ENCODE results near the gene SPATA31C1.

GRCh38 chr9:87889882-87890252 lies 27.9 kb upstream of the SPATA31C1 start:
- TF ChIP-seq RCOR1 (IDR thresholded peaks at IDR 0.05; ENCODE audit: low read depth, low read length), result no peak
- TF ChIP-seq, protein P1, sequence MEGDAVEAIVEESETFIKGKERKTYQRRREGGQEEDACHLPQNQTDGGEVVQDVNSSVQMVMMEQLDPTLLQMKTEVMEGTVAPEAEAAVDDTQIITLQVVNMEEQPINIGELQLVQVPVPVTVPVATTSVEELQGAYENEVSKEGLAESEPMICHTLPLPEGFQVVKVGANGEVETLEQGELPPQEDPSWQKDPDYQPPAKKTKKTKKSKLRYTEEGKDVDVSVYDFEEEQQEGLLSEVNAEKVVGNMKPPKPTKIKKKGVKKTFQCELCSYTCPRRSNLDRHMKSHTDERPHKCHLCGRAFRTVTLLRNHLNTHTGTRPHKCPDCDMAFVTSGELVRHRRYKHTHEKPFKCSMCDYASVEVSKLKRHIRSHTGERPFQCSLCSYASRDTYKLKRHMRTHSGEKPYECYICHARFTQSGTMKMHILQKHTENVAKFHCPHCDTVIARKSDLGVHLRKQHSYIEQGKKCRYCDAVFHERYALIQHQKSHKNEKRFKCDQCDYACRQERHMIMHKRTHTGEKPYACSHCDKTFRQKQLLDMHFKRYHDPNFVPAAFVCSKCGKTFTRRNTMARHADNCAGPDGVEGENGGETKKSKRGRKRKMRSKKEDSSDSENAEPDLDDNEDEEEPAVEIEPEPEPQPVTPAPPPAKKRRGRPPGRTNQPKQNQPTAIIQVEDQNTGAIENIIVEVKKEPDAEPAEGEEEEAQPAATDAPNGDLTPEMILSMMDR (IDR thresholded peaks at IDR 0.05), result no peak
- TF ChIP-seq, protein P2, sequence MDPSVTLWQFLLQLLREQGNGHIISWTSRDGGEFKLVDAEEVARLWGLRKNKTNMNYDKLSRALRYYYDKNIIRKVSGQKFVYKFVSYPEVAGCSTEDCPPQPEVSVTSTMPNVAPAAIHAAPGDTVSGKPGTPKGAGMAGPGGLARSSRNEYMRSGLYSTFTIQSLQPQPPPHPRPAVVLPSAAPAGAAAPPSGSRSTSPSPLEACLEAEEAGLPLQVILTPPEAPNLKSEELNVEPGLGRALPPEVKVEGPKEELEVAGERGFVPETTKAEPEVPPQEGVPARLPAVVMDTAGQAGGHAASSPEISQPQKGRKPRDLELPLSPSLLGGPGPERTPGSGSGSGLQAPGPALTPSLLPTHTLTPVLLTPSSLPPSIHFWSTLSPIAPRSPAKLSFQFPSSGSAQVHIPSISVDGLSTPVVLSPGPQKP (IDR thresholded peaks at IDR 0.05; ENCODE audit: low read depth, low read length), result no peak
- TF ChIP-seq MYC (IDR thresholded peaks at IDR 0.05; ENCODE audit: borderline replicate concordance, low read length), result no peak
- TF ChIP-seq SREBF2 (IDR thresholded peaks at IDR 0.05), result no peak
- no peak for TF ChIP-seq RAD21 (conservative IDR thresholded peaks at IDR 0.05 in 1 of 2, IDR thresholded peaks at IDR 0.05 in 1 of 2)
- TF ChIP-seq, protein P3, sequence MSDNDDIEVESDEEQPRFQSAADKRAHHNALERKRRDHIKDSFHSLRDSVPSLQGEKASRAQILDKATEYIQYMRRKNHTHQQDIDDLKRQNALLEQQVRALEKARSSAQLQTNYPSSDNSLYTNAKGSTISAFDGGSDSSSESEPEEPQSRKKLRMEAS (IDR thresholded peaks at IDR 0.05), result no peak
- no peak for TF ChIP-seq POLR2A (IDR thresholded peaks at IDR 0.05; ENCODE audit: low read length)
- no peak for TF ChIP-seq ZC3H11A (IDR thresholded peaks at IDR 0.05)
- TF ChIP-seq MAFK (IDR thresholded peaks at IDR 0.05; ENCODE audit: partially characterized antibody), result no peak
- TF ChIP-seq REST (IDR thresholded peaks at IDR 0.05), result no peak

All from A549 (cell line).